ENCODE data around the gene KATNB1.

GRCh38 chr16:57704905-57705852 is 30.4 kb upstream of the KATNB1 start:
- TF ChIP-seq POLR2A (IDR thresholded peaks at IDR 0.05): no peak
- TF ChIP-seq CTCF (IDR thresholded peaks at IDR 0.05): no peak
- TF ChIP-seq POLR2AphosphoS5 (IDR thresholded peaks at IDR 0.05): no peak
- TF ChIP-seq EP300 (IDR thresholded peaks at IDR 0.05): no peak
